ENCODE measurements around the gene TYMP.

TYMP gene

GRCh38 chr22:50563413-50564160 is 33.8 kb upstream of the TYMP start:
- in situ Hi-C loops (cut with MboI; ENCODE audit: low sequenced_read_pairs) = no loop called here

- in situ Hi-C loops (cut with MboI; ENCODE audit: low sequenced_read_pairs) = no loop called here
These were observed 33.0 kb upstream of the TYMP start, which contains the start of gene SYCE3 for GRCh38 chr22:50562523-50563412. TSS of gene SYCE3 (minus strand) at chr22:50562919. CDS start at chr22:50556405, 6,514 bp downstream.

- in situ Hi-C loops (cut with MboI; ENCODE audit: low sequenced_read_pairs) = no loop called here
These were observed 31.9 kb upstream of the TYMP start for GRCh38 chr22:50561401-50562358.

GRCh38 chr22:50560034-50560433 is 30.2 kb upstream of the TYMP start:
- in situ Hi-C loops (cut with MboI; ENCODE audit: low sequenced_read_pairs) = no loop called here

GRCh38 chr22:50556703-50557102 is 26.9 kb upstream of the TYMP start:
- in situ Hi-C loops (cut with MboI; ENCODE audit: low sequenced_read_pairs) = no loop called here

- in situ Hi-C loops (cut with MboI; ENCODE audit: low sequenced_read_pairs) = no loop called here
These were observed 23.5 kb upstream of the TYMP start for GRCh38 chr22:50553310-50553709.

GRCh38 chr22:50551160-50551752 is 21.4 kb upstream of the TYMP start:
- in situ Hi-C loops (cut with MboI; ENCODE audit: low sequenced_read_pairs) = no loop called here

- in situ Hi-C loops (cut with MboI; ENCODE audit: low sequenced_read_pairs) = no loop called here
These were observed 20.6 kb upstream of the TYMP start for GRCh38 chr22:50550395-50550794.

GRCh38 chr22:50548921-50549790 is 19.3 kb upstream of the TYMP start:
- in situ Hi-C loops (cut with MboI; ENCODE audit: low sequenced_read_pairs) = no loop called here

GRCh38 chr22:50548040-50548920 is 18.5 kb upstream of the TYMP start:
- in situ Hi-C loops (cut with MboI; ENCODE audit: low sequenced_read_pairs) = no loop called here

- in situ Hi-C loops (cut with MboI; ENCODE audit: low sequenced_read_pairs) = no loop called here
These were observed 17.6 kb upstream of the TYMP start for GRCh38 chr22:50547263-50547985.

GRCh38 chr22:50546326-50547262 is 16.8 kb upstream of the TYMP start:
- in situ Hi-C loops (cut with MboI; ENCODE audit: low sequenced_read_pairs) = no loop called here

- in situ Hi-C loops (cut with MboI; ENCODE audit: low sequenced_read_pairs) = no loop called here
These were observed 15.9 kb upstream of the TYMP start, which contains the start of gene KLHDC7B for GRCh38 chr22:50545522-50546325. TSS of gene KLHDC7B (plus strand) at chr22:50545899. CDS start at chr22:50546244, 345 bp downstream.

- in situ Hi-C loops (cut with MboI; ENCODE audit: low sequenced_read_pairs) = no loop called here
These were observed 15.0 kb upstream of the TYMP start for GRCh38 chr22:50544746-50545253.

GRCh38 chr22:50544078-50544745 is 14.4 kb upstream of the TYMP start:
- in situ Hi-C loops (cut with MboI; ENCODE audit: low sequenced_read_pairs) = no loop called here
